NCI-H2171 (cell line): Measurements from ENCODE around the gene MRPL2.
"Not testable (repeated sequence)": the region's sequence is repeated elsewhere in the genome, so short reads cannot be mapped to it uniquely, and the experiment has no call there.

ENCODE experiments used
- DNase-seq: peaks from one replicate; lab custom pipeline; 2025; lab: John Stamatoyannopoulos, UW

Gene MRPL2

DNA sequence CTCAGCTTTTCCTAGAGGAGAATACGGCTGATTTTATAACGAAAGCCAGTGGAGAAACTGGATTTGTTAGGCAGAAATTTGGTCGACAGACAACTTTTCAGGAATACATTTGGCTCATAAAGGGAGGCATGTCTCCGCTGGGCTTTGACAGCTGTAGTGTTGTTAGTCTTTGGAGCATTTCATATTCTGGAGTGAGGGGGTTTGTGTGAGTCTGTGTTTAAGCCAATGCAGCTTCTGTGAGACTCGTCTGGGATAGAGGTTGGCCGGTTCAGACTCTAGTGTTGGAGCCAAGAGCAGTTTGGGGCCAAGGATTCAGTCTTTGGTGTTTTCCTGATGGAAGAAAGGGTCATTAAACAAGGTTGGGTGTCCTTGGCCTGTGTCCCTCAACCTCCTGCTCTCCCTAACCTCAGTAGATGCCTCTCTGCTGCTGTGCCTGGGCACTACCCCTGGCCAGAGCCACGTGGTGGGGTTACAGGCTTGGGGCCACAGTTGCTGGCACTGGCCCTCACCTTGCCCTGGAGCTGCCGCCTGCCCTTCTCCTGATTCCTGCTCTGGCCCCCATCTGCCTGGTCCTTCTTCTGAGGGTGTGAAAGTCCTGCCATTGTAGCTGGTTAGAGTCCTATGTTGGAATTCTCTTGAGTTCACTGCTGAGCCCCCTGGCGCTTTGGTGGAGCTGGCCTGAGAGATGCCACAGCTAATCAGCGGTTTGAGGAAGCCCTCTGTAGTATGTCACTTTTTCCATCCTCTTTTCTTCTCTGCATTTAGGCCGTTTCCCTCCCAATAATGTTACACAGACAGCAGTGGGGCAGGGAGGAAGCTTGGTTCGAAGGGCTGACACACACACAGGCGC, 23.8 kb upstream of the MRPL2 start:
- DNase-seq: no peak

DNA sequence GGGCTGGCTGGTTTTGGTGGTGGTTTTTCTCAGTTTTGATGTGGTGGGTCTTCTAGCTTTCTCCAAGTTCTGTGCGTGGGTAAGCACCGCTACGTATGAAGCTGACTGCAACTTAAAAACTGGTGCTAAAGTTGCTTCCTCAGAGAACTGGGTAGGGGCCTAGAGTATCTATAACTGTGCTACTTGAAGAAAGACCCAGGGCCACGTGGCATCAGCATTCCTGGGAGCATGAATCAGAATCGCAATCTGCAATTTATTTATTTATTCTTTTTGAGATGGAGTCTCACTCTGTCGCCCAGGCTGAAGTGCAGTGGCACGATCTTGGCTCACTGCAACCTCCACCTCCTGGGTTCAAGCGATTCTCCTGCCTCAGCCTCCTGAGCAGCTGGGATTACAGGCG, 22.7 kb upstream of the MRPL2 start:
- not testable (repeated sequence) for DNase-seq

DNA sequence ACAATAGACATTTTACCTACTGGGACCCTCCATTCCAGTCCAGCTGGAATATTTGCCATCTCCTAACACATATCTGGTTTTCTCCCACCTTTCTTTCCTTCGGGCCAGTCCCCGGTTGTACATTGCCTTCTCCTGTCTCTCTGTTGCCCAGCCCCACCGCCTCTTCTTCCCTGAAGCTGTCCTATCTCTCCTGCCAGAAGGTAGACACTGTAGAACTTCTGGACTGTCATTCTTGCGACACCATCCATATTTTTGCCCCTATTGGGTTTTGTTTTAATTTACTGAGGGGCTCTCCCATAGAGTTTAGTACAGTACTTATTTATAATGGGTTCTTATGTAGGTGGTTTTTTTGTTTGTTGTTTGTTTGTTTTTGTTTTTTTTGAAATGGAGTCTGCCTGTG, 21.8 kb upstream of the MRPL2 start:
- no peak for DNase-seq

DNA sequence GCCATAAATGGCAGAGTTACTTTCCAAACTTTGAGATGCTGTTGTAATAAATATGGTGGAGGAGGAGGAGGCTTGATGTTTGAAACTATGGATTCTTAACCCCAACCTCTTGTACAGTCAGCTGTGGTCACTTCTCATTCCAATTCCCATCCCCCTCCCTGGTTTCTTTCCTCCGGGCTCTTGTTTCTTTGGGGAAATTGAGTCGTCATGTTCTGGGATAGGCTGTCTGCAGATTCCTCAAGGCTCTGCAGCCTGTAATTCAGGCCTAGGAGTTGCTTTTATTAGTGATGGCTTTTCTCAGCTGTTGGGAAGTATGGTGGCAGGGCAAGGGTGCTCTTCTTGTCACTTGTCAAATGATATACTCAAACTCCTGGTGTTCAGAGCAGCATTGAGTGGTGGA, 19.5 kb upstream of the MRPL2 start:
- no peak for DNase-seq

DNA sequence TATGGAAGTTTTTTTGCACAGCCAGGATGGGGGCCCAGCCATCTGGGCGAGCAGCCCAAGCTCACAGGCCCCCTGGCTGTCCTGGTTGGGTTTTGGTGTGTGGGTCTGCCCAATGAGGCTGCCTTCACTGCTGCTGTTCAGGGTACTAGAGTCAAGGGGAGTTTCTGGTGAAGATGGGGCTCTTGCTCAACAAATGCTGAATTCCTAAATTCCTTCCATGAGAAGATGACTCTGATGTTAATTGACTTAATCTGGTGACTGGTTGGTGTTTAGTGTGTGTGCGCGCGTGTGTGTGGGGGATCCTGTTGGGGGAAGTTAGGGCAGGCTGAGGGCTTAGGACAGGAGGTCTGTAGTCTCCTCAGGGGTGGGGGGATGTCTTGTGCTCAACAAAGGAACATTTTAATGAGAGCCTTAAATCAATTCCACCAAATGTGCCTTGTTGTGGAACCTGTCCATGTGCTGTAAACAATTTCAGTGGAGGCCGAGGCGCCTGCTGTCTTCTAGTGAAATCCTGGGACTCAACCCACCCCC, 18.8 kb upstream of the MRPL2 start:
- DNase-seq: no peak

DNA sequence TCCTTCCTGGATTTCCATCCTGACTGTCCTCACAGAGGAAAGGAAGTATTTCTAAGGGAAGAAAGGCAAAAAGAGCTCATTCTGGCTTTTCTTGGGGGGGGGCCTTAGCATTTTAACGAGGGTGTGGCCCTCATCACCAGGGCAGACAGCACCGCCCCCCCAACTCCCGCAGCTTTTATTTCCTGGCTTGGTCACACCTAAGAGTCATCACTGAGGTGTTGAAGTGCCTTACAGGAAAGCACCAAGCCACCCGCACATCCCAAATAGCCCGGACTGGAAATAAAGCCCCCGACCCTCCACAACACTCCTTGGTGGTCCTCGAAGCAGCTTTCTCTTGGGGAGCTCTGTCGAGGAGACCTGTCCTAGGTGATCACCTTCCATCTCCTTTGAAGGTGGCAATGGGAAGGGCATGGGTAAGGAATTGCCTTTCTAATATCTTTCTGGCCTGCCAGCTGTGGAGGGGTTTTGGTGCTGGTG, 18.1 kb upstream of the MRPL2 start:
- no peak for DNase-seq

DNA sequence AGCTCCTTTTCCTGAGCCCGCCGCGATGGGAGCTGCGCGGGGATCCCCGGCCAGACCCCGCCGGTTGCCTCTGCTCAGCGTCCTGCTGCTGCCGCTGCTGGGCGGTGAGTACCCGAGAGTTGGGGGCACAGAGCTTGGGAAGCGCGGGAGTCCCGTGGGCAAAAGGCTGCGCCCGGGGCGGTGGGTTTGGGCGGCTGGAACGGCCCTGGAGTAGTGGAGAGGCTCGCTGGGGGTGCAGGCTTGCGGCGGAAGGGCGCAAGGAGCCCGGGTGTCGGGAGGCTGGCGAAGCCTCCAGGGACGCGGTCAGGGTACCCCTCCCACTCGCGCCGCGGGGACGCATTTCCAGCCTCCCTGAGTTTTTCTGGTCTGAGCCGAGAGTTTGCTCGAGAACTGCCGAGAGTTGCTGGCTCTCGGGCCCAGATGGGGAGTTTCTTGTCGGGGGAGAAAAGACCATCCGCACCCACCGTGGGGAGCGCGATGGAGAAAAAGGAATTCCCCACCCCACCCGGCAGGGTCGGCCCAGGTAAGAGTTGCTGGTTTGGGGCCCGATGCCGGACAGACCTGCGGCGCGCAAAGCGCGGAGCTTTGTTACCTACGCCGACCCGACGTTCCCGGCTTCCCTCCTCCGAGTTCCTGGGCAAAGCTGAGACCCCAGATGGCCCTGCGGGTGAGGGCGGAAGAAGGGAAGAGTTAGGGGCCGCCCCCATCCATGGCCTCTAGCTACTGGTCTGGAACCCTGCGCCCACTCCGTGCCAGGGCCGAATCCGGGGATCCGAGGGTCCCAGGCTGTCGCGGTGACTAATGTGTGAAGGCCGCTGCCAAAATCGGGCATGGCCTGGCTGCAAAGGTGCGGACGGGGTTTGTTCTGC, 17.5 kb upstream of the MRPL2 start:
- peak; percentile 45 for DNase-seq

DNA sequence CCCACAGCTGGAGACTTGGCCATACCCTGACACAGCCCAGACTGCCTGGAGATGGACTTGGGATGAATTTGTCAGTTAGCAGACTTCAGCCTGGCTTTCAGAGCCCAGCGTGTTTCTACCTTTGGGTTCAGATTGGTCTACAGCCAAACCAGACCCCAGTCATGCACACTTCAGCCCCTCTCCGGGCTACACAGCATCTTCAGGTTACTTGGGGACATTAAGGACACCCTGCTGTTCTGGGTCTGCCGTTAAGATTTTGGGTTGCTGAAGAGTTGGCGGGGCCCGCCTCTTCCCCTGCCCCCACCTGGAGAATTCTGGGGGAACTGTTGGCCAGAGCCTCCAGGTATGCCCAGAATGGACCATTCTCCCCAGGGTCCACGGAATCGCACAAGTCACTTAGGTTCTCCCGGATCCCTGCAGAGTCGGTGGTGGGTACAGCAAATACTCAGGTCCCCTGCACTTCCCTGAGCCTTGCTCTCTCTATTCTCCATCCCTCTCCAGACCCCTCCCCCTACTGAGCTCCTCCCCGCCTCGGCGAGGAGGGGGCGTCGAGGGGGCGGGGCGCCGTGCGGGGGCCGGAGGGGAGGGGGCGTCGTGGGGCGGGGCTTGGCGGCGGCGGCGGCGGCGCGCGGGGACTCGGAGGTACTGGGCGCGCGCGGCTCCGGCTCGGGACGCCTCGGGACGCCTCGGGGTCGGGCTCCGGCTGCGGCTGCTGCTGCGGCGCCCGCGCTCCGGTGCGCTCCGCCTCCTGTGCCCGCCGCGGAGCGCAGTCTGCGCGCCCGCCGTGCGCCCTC, 16.6 kb upstream of the MRPL2 start, which contains the start of gene PTK7:
Gene PTK7 (plus strand): TSS at position 645 of the 794 bp plus-strand sequence. CDS start 175 bp downstream, outside the sequence.
- DNase-seq: peak; percentile 88

DNA sequence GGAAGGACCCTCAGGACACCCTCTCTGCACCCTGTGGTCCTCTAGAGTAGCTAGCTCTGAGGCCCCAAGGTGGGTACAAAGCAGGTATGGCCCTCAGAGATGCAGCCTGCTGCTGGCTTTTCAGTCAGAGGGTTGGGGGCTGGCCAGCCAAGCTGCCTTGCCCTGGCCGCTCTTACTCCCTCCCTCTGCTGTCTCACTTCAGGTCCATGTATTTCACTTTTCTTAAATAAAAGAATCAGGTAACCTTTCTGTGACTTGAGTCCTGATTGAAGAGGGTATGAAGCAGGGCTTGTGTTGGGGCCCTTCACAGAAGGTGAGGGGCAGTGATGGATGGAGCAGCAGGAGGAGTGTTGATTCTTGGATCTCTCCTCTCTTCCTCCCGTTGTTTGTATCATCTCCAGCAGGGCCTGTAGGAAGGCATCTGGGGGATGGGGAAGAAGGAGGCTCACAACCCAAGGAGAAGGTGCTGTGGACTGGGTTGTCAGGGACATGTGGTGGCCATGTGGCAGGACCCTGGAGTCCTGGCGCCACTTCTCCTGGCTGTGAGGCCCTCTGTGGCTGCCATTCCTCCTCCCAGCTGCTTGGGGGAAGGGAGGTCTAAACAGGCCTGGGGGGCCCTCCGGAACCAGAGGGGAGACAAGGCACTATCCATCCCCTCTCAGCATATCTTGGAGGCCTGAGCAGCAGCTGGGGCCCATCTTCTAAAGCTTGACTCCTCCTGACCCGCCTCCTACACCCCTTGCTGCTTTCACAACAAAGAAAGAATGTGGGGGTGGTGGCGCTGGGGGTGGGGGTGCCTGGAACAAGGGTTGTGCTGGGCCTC, 15.8 kb upstream of the MRPL2 start:
- no peak for DNase-seq

DNA sequence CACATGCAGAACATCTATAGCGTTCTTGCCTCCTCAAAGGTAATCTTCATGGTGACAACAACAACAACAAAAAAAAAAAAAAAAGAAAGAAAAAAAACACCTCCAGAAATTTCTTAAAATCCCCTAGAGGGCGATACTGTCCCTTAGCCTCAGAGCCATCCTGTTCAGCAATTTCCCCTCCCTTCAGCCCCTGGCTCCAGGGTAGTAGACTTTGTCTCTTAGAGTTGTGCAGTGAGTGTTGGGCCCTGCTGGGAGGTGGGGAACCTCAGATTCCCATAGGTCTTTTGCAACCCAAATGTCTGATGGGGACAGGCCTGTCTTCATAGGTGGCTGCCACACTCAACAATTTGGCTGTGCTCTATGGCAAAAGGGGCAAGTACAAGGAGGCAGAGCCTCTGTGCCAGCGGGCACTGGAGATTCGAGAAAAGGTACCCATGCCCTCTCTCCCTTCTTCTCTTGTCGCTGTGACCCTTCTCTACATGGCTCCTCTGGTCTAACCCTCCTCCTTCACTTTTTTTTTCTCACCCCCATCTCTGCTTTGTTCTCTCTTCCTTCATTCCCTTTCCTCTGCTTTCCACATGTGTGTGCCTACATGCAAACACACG, 10.9 kb upstream of the MRPL2 start:
- DNase-seq: no peak

DNA sequence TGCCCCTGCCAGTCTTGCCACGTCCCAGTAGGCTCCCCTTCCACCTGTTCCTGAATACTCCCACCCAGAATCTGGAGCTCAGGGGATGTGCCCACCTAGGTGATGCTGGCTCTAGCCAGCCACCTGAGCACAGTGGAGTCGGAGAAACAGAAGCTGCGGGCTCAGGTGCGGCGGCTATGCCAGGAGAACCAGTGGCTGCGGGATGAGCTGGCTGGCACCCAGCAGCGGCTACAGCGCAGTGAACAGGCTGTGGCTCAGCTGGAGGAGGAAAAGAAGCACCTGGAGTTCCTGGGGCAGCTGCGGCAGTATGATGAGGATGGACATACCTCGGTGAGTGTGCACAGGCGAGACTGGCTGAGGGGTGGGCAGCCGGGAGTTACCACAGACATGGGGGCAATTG, 3.6 kb upstream of the MRPL2 start:
- DNase-seq: no peak

DNA sequence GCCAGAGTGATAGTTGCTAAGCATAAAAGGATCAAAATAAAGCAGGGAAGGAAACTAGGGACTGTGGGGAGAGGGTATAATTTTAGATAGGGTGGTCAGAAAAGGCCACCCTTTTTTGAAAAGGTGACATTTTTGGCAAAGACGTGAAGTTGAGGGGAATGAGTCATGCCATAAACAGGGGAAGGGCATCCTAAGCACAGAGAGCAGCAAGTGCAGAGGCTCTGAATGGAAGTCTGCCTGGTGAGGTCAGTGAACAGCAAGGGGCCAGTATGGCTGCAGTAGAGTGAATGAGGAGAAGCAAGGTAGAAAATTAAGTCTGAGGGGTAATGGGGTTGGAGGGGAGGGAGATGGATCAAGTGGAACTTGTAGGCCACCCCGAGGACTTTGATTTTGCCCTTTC, 2.6 kb upstream of the MRPL2 start:
- DNase-seq: no peak

DNA sequence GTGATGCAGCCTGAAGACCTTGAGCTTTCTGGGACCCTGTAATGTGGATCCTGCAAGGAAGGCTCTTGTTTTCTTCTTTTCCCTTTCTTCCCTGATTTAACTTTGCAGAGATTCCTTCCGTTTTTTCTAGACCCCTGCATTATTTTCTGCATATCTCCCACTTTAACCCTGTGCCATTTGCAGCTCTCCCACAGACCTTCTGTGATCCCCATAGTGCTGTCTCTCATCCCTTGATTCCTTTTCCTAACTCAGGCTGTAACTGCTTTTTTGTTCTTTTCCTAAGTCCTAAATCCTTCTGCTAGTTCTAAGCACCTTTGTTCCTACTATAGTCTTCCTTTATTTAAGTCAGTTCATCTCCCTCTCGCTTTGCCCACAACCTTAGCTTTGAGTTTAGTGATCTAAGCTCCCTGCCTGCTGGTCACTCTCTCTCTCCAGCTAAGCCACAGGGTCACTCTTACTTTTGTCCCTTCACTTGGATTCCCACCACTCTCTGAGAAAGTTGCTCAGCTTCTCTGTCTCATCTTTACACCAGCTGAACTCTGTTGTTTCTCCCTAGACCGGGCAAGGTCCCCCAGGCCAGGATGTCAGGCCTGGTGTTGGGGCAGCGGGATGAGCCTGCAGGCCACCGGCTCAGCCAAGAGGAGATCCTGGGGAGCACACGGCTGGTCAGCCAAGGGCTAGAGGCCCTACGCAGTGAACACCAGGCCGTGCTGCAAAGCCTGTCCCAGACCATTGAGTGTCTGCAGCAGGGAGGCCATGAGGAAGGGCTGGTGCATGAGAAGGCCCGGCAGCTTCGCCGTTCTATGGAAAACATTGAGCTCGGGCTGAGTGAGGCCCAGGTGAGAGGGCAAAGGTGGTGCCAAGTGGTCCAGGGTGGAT, 1.8 kb upstream of the MRPL2 start:
- no peak for DNase-seq

DNA sequence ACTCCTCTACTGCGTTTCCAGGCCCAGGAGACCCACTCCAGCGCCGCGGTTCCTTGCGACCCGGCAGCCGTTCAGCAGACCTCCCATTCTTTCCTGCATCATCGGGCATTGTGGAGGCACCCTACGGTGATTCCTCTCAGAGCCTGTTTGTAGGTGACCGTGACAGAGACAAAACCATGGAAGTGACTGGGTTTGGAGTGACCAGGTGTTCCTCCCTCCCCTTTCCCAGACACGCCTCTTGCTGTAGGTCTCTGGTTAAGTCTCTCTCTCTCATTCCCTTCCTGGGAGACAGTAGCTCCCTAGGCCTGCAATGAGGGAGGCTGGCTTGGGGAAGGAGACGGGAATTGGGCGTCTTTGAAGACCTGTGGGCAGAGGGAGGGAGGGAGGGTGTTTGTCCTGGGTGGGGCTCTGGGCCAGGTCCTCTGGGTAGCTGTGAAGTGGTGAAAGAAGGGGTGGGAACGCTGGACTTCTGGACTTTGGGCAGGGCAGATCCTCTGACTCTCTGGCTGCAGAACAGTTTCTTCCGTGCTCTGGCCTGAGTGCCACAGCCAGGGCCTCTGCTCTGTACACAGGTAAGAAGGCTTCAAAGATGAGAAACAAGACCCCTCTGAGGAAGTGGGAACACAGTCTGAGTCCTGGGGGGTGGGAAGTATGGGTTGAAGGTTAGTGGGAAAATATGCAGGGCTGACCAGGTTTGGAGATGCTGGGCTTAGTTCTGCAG, 960 bp upstream of the MRPL2 start:
- no peak for DNase-seq

DNA sequence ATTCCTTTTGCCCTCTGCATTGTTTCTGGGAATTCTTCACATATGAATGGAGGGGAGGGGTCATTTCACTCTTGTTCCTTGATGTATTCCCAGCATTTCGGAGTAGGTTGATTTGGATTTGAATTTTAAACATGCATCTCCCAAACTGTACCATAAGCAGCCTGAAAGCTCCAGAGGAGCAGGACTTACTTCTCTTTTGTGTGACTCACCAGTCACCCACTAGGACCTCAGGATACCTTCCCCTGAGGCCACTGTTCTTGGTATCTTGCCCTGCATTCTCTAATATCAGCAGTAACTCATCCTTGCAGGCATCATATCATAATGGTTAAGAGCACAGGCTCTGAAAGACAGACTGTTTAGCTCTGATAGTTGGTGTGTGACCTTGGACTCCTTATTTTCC, 703 bp downstream of the MRPL2 start:
- no peak for DNase-seq

DNA sequence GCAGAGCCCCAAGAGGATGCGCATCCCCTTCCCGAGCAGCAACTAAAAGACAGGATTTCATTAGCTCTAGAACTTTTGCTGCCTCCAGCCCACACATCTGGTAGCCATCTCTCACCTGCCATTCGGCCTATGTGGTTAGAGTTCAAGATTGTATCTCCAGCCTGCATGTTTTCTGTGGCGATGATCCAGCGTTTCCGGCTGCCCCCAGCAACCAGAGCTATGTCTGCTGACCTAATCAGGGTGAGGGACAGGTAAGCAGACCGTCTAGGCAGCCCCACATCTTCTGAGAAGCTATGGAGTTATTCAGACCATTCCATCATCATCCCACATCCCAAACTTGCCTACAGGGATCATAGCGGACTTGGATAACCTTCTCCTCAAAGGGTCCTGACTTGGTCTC, 3.3 kb downstream of the MRPL2 start:
- no peak for DNase-seq

DNA sequence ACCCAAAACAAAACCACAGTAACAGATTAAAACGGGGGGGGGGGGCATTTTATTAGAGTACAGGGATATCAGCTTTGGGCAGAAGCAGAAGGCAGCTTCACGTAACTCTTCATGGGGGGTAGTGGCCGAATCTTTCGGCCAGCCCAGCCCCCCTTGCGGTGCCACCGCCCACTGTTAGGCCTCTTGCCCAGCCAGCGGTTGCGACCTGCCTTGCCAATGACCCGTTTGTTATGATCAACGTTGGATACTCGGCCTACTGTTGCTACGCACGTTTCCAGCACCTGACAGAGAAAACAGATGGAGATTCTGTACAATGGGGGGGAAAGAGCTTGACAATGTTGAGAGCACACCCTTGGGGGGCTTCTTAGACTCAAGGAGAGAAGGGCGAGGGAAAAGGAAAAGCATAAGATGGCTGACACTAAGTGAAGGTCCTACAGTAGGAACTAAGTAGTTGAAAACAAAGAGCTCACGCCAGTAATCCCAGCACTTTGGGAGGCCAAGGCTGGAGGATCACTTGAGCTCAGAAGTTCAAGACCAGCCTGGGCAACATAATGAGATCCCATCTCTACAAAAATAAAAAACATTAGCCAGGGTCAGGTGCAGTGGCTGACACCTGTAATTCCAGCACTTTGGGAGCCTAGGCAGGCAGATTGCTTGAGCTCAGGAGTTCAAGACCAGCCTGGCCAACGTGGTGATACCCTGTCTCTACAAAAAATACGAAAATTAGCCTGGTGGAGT, 4.9 kb downstream of the MRPL2 start:
- DNase-seq: no peak

DNA sequence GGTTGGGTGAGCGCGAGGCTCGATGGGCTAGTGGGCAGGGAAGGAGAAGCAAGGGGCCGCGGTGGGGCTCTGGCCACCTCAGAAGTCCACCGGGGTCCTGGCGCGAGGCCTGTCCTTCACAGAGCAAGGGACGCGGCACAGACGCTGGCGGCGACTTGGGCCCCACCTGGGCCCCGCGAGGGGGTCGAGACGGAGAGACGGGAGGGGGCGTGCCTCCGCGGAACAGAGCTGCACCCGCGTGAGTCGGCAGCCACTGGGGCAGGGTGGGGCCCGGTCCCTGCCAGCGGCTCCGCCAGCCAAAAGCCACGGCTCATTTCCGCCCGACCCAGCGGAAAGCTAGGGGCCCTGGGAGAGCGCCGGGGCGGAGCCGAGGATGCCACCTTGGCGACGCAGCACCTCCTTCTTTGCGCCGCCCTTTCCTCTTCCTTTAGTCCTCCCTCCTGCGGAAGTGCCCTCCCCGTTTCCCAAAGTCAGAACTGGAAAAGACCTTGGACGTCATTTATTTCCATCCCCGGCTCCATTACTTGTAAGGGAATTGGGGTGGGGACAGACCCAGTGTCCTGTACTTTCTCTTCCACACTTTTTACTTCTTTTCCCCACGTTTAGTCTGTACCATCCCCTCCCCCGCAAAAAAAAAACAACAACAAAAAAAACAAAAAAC, 5.6 kb downstream of the MRPL2 start, which contains the start of gene CUL7:
Gene CUL7 (minus strand): TSS at position 307 of the 661 bp plus-strand sequence. CDS start 1,063 bp downstream, outside the sequence.
- DNase-seq: peak; percentile 95
